Heart right ventricle (tissue), 16 donors: ENCODE data around the gene ARTN. TPM values are rescaled to one million over a fixed set of nuclear protein-coding genes. Genes with fewer than 3 reads are reported as not detected.
A peak's percentile ranks its signal among the peaks of the same experiment; 100 is the strongest.

ENCODE experiments used
- ATAC-seq, 8 donors: fragments of 200-7000 bp; cut with Tn5 transposase; one replicate each; pipeline ENCODE4 v1.9.1; 2020; ENCODE audit warnings: mild to moderate bottlenecking in 8 of 8, moderate library complexity in 8 of 8, moderate number of reproducible peaks in 1 of 8
- DNase-seq, 2 donors: peaks; one replicate each; pipeline ENCODE4 v3.0.0-alpha.2; 2020
- H3K27ac ChIP-seq, 10 donors: fragments of 200-600 bp; sonication (generic) in 2 of 10; one replicate each; pipeline versions ENCODE4 v1.5.0 to v1.8.0; 2020 to 2022; ENCODE audit warnings: mild to moderate bottlenecking in 3 of 10
- H3K27me3 ChIP-seq, 7 donors: fragments of 200-600 bp; one replicate each; pipeline ENCODE4 v1.8.0; 2021 to 2022; ENCODE audit warnings: mild to moderate bottlenecking in 2 of 7
- H3K36me3 ChIP-seq, 9 donors: fragments of 200-600 bp; sonication (generic) in 1 of 9; one replicate each; pipeline versions ENCODE4 v1.5.0 to v1.8.0; 2020 to 2022; ENCODE audit warnings: mild to moderate bottlenecking in 2 of 9
- H3K4me1 ChIP-seq, 9 donors: fragments of 200-600 bp; sonication (generic) in 1 of 9; one replicate each; pipeline versions ENCODE4 v1.5.0 to v1.8.0; 2020 to 2022; ENCODE audit warnings: mild to moderate bottlenecking in 4 of 9
- H3K4me3 ChIP-seq, 10 donors: fragments of 200-600 bp; sonication (generic) in 2 of 10; one replicate each; pipeline versions ENCODE4 v1.5.0 to v1.8.0; 2020 to 2022; ENCODE audit warnings: mild to moderate bottlenecking in 7 of 10, moderate library complexity in 2 of 10
- H3K9me3 ChIP-seq, 11 donors: fragments of 200-600 bp in 10 of 11; sonication (generic) in 2 of 11; one replicate each; pipeline versions ENCODE4 v1.5.0 to v1.8.0; 2013 to 2022; ENCODE audit warnings: mild to moderate bottlenecking in 2 of 11, control low read depth in 1 of 11, moderate library complexity in 1 of 11
- CTCF ChIP-seq, 9 donors: fragments of 200-600 bp; sonication (generic) in 2 of 9; IDR thresholded peaks; one replicate each; pipeline versions ENCODE4 v1.5.0 to v1.8.0; 2021 to 2022; ENCODE audit warnings: antibody characterized with exemption in 9 of 9, mild to moderate bottlenecking in 5 of 9, moderate library complexity in 1 of 9
- WGBS, 2 donors: extraction: QIAGEN DNeasy Blood & Tissue Kit; methylation state at CpG; one replicate each; pipeline ENCODE4 v1.1.7; 2013; ENCODE audit warnings: inconsistent platforms in 1 of 2; 5-methylcytosine and 5-hydroxymethylcytosine counted together
- intact Hi-C, 10 donors: fragments of 100-400 bp; cut with DNase I; formaldehyde crosslinking; loops; one replicate each; pipeline versions ENCODE4 v1.11.1 to v1.14.2; 2022
- polyA plus RNA-seq, 2 donors: library from polyadenylated mRNA; stranded (reverse); fragments of 200-250 nt; gene quantifications; one replicate each; pipeline ENCODE4 v1.2.3, GENCODE V29; 2013
- total RNA-seq, 10 donors: library from RNA; stranded (reverse); fragmentation: NEBNext Ultra II Directional in 3 of 10; extraction: Animal tissue kit (Norgen Biotek cat#: 25700) in 3 of 10; gene quantifications; one replicate each; pipeline versions ENCODE4 v1.2.1 to v1.2.4, GENCODE V29; 2021 to 2023
- donor health status: Arrhythmogenic right ventricular cardiomyopathy.
- donor health status: ischemic (EF 13 %, LVEDD 7.1; RV severe dilation, severe dysfunction).
- donor health status: healthy with polysubstance abuse.
- donor health status: DM: no; HTN: yes; CAD: no.
- donor health status: DM: no; HTN: no; CAD: no.
- donor health status: ischemic (EF 25% LVEDD 6.9; RV normal size, moderate dysfunction).
- donor health status: ischemic (EF 25% LVEDD 5.7; RV mildly dilated, moderate dysfunction).
- donor health status: healthy.
- donor health status: DM: yes; HTN: yes; CAD: no.
- donor health status: Ischemic cardiomyopathy.
- donor health status: ischemic (EF 35%, LVEDD 5.7; RV mildly dilated, moderate dysfunction).
- donor health status: nonischemic (EF 11% LVEDD 7.7; RV severe dilation, severe dysfunction).
- donor health status: DM: yes; HTN: yes; CAD: no.
- donor health status: PGD.
- donor health status: ischemic (EF 29% LVEDD 5.4; RV normal size, mild dysfunction).
- donor health status: nonischemic (EF 23%, LVEDD 6.1; RV moderate dilation, normal function).

ARTN gene
- total and polyA plus RNA-seq, 12 donors, result 0.44 to 1.5 (median 0.64) TPM; not detected in 6

- DNase-seq (no peak), ATAC-seq (peak in 1 of 8 donors; percentile 21)
- Histone ChIP-seq H3K27me3 (no peaks in the 10 kb centered on the region), H3K27ac (no peak overlapping the region), H3K4me1 (peaks cover 0 to 6% (median 0%) of the 10 kb centered on the region in 9 donors), H3K36me3 (peaks cover 0 to 13% (median 0%) of the 10 kb centered on the region in 9 donors), H3K9me3 (no peaks in the 10 kb centered on the region), H3K4me3 (no peak overlapping the region)
- intact Hi-C loops, result no loop called here
- WGBS, 2 donors, result 92 to 95% methylated on average over 13 of the region's 13 CpGs
- no peak for TF ChIP-seq CTCF (IDR thresholded peaks at IDR 0.05)
These were observed 18.8 kb upstream of the ARTN start for GRCh38 chr1:43914576-43915525.

DNA sequence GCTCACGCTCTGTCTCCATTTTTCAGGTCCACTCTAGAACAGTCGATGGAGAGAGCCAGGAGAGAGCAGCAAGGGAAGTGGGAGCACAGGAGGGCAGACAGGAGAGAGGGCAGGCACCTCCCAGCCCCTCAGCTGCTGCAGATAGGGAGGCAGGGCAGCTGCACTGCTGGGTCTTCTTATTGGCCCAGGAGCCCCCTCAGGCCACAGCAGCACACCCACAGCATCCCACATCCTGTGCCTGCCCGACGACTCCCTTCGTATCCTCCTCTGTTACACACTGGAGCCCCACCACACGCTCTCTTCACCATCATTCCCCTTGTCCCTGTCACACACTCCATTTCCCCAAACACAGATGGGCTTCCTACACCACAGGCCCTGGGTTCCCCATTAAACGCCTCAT, 13.7 kb upstream of the ARTN start:
- ATAC-seq, result no peak
- H3K4me1 ChIP-seq, result no peaks in the 10 kb centered on the region
- H3K9me3 ChIP-seq, result no peaks in the 10 kb centered on the region
- H3K36me3 ChIP-seq, result peaks cover 0 to 19% (median 0%) of the 10 kb centered on the region in 9 donors
- intact Hi-C loops, result no loop called here
- WGBS, 2 donors, result 93 to 99% methylated on average over 7 of the region's 7 CpGs
- DNase-seq, result no peak
- H3K27ac ChIP-seq, result no peak overlapping the region
- no peaks in the 10 kb centered on the region for H3K27me3 ChIP-seq
- TF ChIP-seq CTCF (IDR thresholded peaks at IDR 0.05), result no peak
- H3K4me3 ChIP-seq, result no peak overlapping the region

- no peaks in the 10 kb centered on the region for H3K9me3 ChIP-seq
- H3K36me3 ChIP-seq, result peaks cover 0 to 30% (median 0%) of the 10 kb centered on the region in 9 donors
- ATAC-seq (no peak), DNase-seq (no peak)
- no peak for TF ChIP-seq CTCF (IDR thresholded peaks at IDR 0.05)
- H3K27ac ChIP-seq, result no peak overlapping the region
- H3K27me3 ChIP-seq, result no peaks in the 10 kb centered on the region
- H3K4me1 ChIP-seq, result no peaks in the 10 kb centered on the region
- intact Hi-C loops, result no loop called here
- H3K4me3 ChIP-seq, result no peak overlapping the region
- WGBS, 2 donors, result 93 to 97% methylated on average over 6 of the region's 6 CpGs
These were observed 12.6 kb upstream of the ARTN start for GRCh38 chr1:43921022-43921421.

- H3K4me3 ChIP-seq, result no peak overlapping the region
- no peak for ATAC-seq
- 81 to 86% methylated on average over 4 of the region's 4 CpGs for WGBS, 2 donors
- H3K9me3 ChIP-seq, result no peaks in the 10 kb centered on the region
- intact Hi-C loops, result no loop called here
- no peaks in the 10 kb centered on the region for H3K4me1 ChIP-seq
- no peak for DNase-seq
- H3K36me3 ChIP-seq, result peaks cover 0 to 38% (median 0%) of the 10 kb centered on the region in 9 donors
- H3K27me3 ChIP-seq, result no peaks in the 10 kb centered on the region
- TF ChIP-seq CTCF (IDR thresholded peaks at IDR 0.05), result no peak
- H3K27ac ChIP-seq, result no peak overlapping the region
These were observed 9.1 kb upstream of the ARTN start for GRCh38 chr1:43924516-43924915.
